Mucosa of descending colon (tissue), 3 donors: ENCODE data around the gene FRAT2. TPM values are rescaled to one million over a fixed set of nuclear protein-coding genes. Genes with fewer than 3 reads are reported as not detected.
A peak's percentile ranks its signal among the peaks of the same experiment; 100 is the strongest.
"Not testable (repeated sequence)": the region's sequence is repeated elsewhere in the genome, so short reads cannot be mapped to it uniquely, and the experiment has no call there.

Source experiments
- ATAC-seq: fragments of 200-7000 bp; cut with Tn5 transposase; one replicate; pipeline ENCODE4 v1.9.1; 2020; ENCODE audit warnings: mild to moderate bottlenecking, moderate library complexity
- DNase-seq, 3 donors: peaks; one replicate each; pipeline ENCODE4 v3.0.0-alpha.2; 2020
- H3K36me3 ChIP-seq: fragments of 200-600 bp; one replicate; pipeline ENCODE4 v1.8.0; 2021; ENCODE audit warnings: low read depth, mild to moderate bottlenecking
- H3K4me1 ChIP-seq: fragments of 200-600 bp; one replicate; pipeline ENCODE4 v1.8.0; 2021; ENCODE audit warnings: low read depth, mild to moderate bottlenecking
- H3K4me3 ChIP-seq: fragments of 200-600 bp; one replicate; pipeline ENCODE4 v1.8.0; 2021; ENCODE audit warnings: mild to moderate bottlenecking
- H3K9me3 ChIP-seq: fragments of 200-600 bp; one replicate; pipeline ENCODE4 v1.8.0; 2021; ENCODE audit warnings: mild to moderate bottlenecking
- intact Hi-C, 2 donors: fragments of 100-400 bp; cut with DNase I in 1 of 2; cut with micrococcal nuclease in 1 of 2; formaldehyde crosslinking; loops; one replicate each; pipeline versions ENCODE4 v1.11.0 to v1.11.1; 2022; cut with DNase I, micrococcal nuclease
- total RNA-seq, 3 donors: library from RNA; stranded (reverse); fragmentation: NEBNext Ultra II Directional in 2 of 3; extraction: Animal tissue kit (Norgen Biotek cat#: 25700) in 2 of 3; gene quantifications; one replicate each; pipeline versions ENCODE4 v1.2.1 to v1.2.4, GENCODE V29; 2021 to 2023
- TF ChIP-seq, protein P1 (sequence below): fragments of 200-600 bp; IDR thresholded peaks from one replicate; pipeline ENCODE4 v1.8.0; 2022; ENCODE audit warnings: antibody characterized with exemption, mild to moderate bottlenecking
- donor health status: DM: no; HTN: no; CAD: no; lungs with moderate emphysema.
- donor health status: DM: no; HTN: no; CAD: no.
- donor health status: DM: no; HTN: yes; CAD: no.

FRAT2 gene
- total RNA-seq, 3 donors from 2014 or later, result 26.2 to 42.5 (median 33.3) TPM

GRCh38 chr10:97292097-97292861 lies 42.2 kb downstream of the FRAT2 start, which contains the start of gene ARHGAP19:
ARHGAP19 (minus strand) TSS chr10:97292637; CDS start chr10:97292627, 10 bp downstream.
- TF ChIP-seq, protein P1, sequence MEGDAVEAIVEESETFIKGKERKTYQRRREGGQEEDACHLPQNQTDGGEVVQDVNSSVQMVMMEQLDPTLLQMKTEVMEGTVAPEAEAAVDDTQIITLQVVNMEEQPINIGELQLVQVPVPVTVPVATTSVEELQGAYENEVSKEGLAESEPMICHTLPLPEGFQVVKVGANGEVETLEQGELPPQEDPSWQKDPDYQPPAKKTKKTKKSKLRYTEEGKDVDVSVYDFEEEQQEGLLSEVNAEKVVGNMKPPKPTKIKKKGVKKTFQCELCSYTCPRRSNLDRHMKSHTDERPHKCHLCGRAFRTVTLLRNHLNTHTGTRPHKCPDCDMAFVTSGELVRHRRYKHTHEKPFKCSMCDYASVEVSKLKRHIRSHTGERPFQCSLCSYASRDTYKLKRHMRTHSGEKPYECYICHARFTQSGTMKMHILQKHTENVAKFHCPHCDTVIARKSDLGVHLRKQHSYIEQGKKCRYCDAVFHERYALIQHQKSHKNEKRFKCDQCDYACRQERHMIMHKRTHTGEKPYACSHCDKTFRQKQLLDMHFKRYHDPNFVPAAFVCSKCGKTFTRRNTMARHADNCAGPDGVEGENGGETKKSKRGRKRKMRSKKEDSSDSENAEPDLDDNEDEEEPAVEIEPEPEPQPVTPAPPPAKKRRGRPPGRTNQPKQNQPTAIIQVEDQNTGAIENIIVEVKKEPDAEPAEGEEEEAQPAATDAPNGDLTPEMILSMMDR, result no peak
- H3K36me3 ChIP-seq, result no peaks in the 10 kb centered on the region
- H3K4me1 ChIP-seq, result peaks cover 6% of the 10 kb centered on the region
- H3K9me3 ChIP-seq, result no peaks in the 10 kb centered on the region
- peak within 1 kb of the TSS; percentile 88 for H3K4me3 ChIP-seq
- intact Hi-C loops, result no loop called here
- ATAC-seq (peak; percentile 99), DNase-seq (peak; percentile 91 to 97 (median 94))

DNA sequence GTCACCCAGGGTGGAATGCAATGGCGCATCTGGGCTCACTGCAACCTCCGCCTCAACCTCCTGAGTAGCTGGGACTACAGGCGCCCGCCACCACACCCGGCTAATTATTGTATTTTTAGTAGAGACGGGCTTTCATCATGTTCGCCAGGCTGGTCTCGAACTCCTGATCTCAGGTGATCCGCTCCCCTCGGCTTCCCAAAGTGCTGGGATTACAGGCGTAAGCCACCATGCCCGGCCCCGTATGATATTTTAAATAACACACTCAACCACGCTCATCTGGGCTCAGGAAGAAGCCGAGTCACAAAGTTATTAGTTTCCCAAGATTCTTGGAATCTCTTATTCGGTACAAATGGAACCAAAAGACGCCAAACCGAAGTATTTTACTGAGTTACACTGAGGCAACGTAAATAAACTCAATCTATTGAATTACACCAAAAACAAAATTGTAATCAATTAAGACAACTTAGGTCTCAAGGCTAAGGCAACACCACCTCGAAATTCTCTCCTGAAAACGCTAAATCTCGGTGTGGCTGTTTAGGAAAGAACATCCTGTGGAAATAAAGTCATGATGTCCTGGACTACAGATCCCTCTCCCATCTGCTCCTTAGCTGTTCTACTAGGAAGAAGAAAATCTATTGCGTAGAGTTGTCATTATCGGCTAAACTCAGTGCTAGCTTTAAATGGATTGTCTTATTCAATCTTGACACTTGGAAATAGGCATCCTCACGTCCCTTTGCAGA lies 43.0 kb downstream of the FRAT2 start:
- DNase-seq, result peak in 1 of 3 donors; percentile 30
- intact Hi-C loops, result no loop called here
- H3K36me3 ChIP-seq, result no peaks in the 10 kb centered on the region
- H3K4me3 ChIP-seq, result peak overlapping the region; percentile 88
- H3K9me3 ChIP-seq, result no peaks in the 10 kb centered on the region
- TF ChIP-seq, protein P1, result no peak
- H3K4me1 ChIP-seq, result peaks cover 6% of the 10 kb centered on the region
- peak; percentile 20 for ATAC-seq

GRCh38 chr10:97290576-97291356 lies 43.8 kb downstream of the FRAT2 start:
- ATAC-seq, H3K9me3 ChIP-seq, H3K4me3 ChIP-seq, intact Hi-C loops, H3K4me1 ChIP-seq, H3K36me3 ChIP-seq: not testable (repeated sequence)
- DNase-seq, result peak in 1 of 3 donors; percentile 31

GRCh38 chr10:97290076-97290475 lies 44.5 kb downstream of the FRAT2 start:
- H3K36me3 ChIP-seq, ATAC-seq, DNase-seq, H3K9me3 ChIP-seq, H3K4me1 ChIP-seq, H3K4me3 ChIP-seq, intact Hi-C loops: not testable (repeated sequence)

Other genes starting within 250 kb of the FRAT2 start
- gene SLIT1, start 148.8 kb downstream of the FRAT2 start, total RNA-seq, result 1 to 10 TPM in 1 of 3 donors, under 1 TPM in 2; 0.17 to 1.1 (median 0.24) TPM
- gene ARHGAP19, start 42.1 kb downstream of the FRAT2 start, total RNA-seq, result 10 to 100 TPM in 1 of 3 donors, 1 to 10 TPM in 2; 5.9 to 10.7 (median 8.8) TPM
- 1 to 10 TPM; 4.7 to 9.6 (median 7.2) TPM for gene FRAT1, start 15.5 kb downstream of the FRAT2 start, total RNA-seq
- gene RRP12, start 66.6 kb upstream of the FRAT2 start, total RNA-seq, result 10 to 100 TPM; 14.6 to 19.4 (median 16.9) TPM
- gene PGAM1, start 91.5 kb upstream of the FRAT2 start, total RNA-seq, result 100 to 1,000 TPM; 173 to 244 (median 186) TPM
- 10 to 100 TPM; 20.7 to 30.9 (median 21.3) TPM for gene EXOSC1, start 111.3 kb upstream of the FRAT2 start, total RNA-seq
- gene ZDHHC16, start 111.4 kb upstream of the FRAT2 start, total RNA-seq, result 10 to 100 TPM; 28.8 to 37.0 (median 29.5) TPM
- 10 to 100 TPM; 45.7 to 48.5 (median 47.0) TPM for gene MMS19, start 163.7 kb upstream of the FRAT2 start, total RNA-seq
- 1 to 10 TPM in 2 of 3 donors, under 1 TPM in 1; 0.49 to 7.3 (median 3.4) TPM for gene UBTD1, start 164.2 kb upstream of the FRAT2 start, total RNA-seq
- gene ANKRD2, start 238.1 kb upstream of the FRAT2 start, total RNA-seq, result under 1 TPM; 0.29 to 0.75 (median 0.35) TPM
- under 1 TPM in 2 of 3 donors, not detected in 1; 0.29 to 0.47 TPM for gene HOGA1, start 249.7 kb upstream of the FRAT2 start, total RNA-seq